ENCODE results near the gene TERB1.

- TF ChIP-seq, protein P1, sequence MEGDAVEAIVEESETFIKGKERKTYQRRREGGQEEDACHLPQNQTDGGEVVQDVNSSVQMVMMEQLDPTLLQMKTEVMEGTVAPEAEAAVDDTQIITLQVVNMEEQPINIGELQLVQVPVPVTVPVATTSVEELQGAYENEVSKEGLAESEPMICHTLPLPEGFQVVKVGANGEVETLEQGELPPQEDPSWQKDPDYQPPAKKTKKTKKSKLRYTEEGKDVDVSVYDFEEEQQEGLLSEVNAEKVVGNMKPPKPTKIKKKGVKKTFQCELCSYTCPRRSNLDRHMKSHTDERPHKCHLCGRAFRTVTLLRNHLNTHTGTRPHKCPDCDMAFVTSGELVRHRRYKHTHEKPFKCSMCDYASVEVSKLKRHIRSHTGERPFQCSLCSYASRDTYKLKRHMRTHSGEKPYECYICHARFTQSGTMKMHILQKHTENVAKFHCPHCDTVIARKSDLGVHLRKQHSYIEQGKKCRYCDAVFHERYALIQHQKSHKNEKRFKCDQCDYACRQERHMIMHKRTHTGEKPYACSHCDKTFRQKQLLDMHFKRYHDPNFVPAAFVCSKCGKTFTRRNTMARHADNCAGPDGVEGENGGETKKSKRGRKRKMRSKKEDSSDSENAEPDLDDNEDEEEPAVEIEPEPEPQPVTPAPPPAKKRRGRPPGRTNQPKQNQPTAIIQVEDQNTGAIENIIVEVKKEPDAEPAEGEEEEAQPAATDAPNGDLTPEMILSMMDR (IDR thresholded peaks at IDR 0.05), result no peak
- TF ChIP-seq POLR2A (IDR thresholded peaks at IDR 0.05), result no peak
These were observed 72.6 kb downstream of the TERB1 start for GRCh38 chr16:66728804-66729203.
